Fibroblast of mammary gland (primary cell): ENCODE measurements around the gene SPATS1.
"Not testable (repeated sequence)": the region's sequence is repeated elsewhere in the genome, so short reads cannot be mapped to it uniquely, and the experiment has no call there.

Experiments
- DNase-seq: peaks from one replicate; pipeline ENCODE4 v3.0.0-alpha.2; 2010; ENCODE audit warnings: low read depth
- H3K4me3 ChIP-seq: 2 replicates; pipeline ENCODE4 v1.5.1; 2011; ENCODE audit warnings: low read depth, mild to moderate bottlenecking, low read length, moderate library complexity; ENCODE audit not compliant: control insufficient read depth
- CTCF ChIP-seq: conservative IDR thresholded peaks from 2 replicates; pipeline ENCODE4 v1.5.1; 2011; ENCODE audit warnings: low read depth, low read length, inconsistent platforms; ENCODE audit not compliant: control insufficient read depth, insufficient read depth

Gene SPATS1

GRCh38 chr6:44316481-44316880 is 26.0 kb upstream of the SPATS1 start:
- H3K4me3 ChIP-seq, result no peak overlapping the region
- TF ChIP-seq CTCF, result no peak
- DNase-seq, result no peak

GRCh38 chr6:44317136-44317631 is 25.3 kb upstream of the SPATS1 start:
- not testable (repeated sequence) for H3K4me3 ChIP-seq, DNase-seq

- no peak for TF ChIP-seq CTCF
- H3K4me3 ChIP-seq, result no peak overlapping the region
- DNase-seq, result no peak
Observed at GRCh38 chr6:44321210-44321609, 21.2 kb upstream of the SPATS1 start.

GRCh38 chr6:44327096-44327495 is 15.4 kb upstream of the SPATS1 start:
- no peak for DNase-seq
- TF ChIP-seq CTCF, result no peak
- H3K4me3 ChIP-seq, result no peak overlapping the region

- no peak for TF ChIP-seq CTCF
- no peak overlapping the region for H3K4me3 ChIP-seq
- no peak for DNase-seq
Observed at GRCh38 chr6:44327760-44328159, 14.7 kb upstream of the SPATS1 start.

- DNase-seq, result not testable (repeated sequence)
Observed at GRCh38 chr6:44328203-44328602, 14.2 kb upstream of the SPATS1 start.

GRCh38 chr6:44329858-44330257 is 12.6 kb upstream of the SPATS1 start:
- no peak overlapping the region for H3K4me3 ChIP-seq
- TF ChIP-seq CTCF, result no peak
- DNase-seq, result no peak

More at GRCh38 chr6:44328203-44328602, 14.2 kb upstream of the SPATS1 start:
- not testable (repeated sequence) for H3K4me3 ChIP-seq

- DNase-seq, result peak; percentile 54
- no peak for TF ChIP-seq CTCF
- H3K4me3 ChIP-seq, result no peak overlapping the region
Observed at GRCh38 chr6:44332585-44332984, 9.9 kb upstream of the SPATS1 start.
